Peyer's patch (tissue), 4 donors: ENCODE data around the gene GFRA4.

Experiments
- CTCF ChIP-seq, 6 experiments: fragments of 450-650 bp in 4 of 6; fragments of 200-600 bp in 2 of 6; sonication (generic) in 1 of 6; IDR thresholded peaks; one replicate each; pipeline ENCODE4 v1.5.1; 2017 to 2019; ENCODE audit warnings: antibody characterized with exemption in 6 of 6, mild to moderate bottlenecking in 3 of 6, moderate library complexity in 1 of 6
- POLR2A ChIP-seq, 2 donors: fragments of 450-650 bp; IDR thresholded peaks; one replicate each; pipeline ENCODE4 v1.5.1; 2017; ENCODE audit warnings: antibody characterized with exemption in 2 of 2, mild to moderate bottlenecking in 2 of 2, moderate library complexity in 2 of 2

GRCh38 chr20:3691897-3692296 lies 28.7 kb upstream of the GFRA4 start:
- TF ChIP-seq POLR2A (IDR thresholded peaks at IDR 0.05) = no peak
- TF ChIP-seq CTCF (IDR thresholded peaks at IDR 0.05) = no peak
